Motor neuron (in vitro differentiated cells): ENCODE results near the gene TMCC2. TPM values are rescaled to one million over a fixed set of nuclear protein-coding genes. Genes with fewer than 3 reads are reported as not detected.

Experiments
- ATAC-seq, 8 experiments: fragments of 200-7000 bp; cut with Tn5 transposase; replicated peaks in 6 of 8; 2 replicates each; pipeline ENCODE4 v1.8.0; 2021; ENCODE audit warnings: mild to moderate bottlenecking in 8 of 8, moderate library complexity in 8 of 8
- H3K27ac ChIP-seq, 2 donors: fragments of 250-450 bp; sonication (Bioruptor Pico); 2 replicates each; pipeline ENCODE4 v1.9.0; 2021; ENCODE audit warnings: antibody characterized with exemption in 2 of 2, mild to moderate bottlenecking in 2 of 2, moderate library complexity in 1 of 2
- H3K4me1 ChIP-seq, 2 donors: fragments of 250-450 bp; sonication (Bioruptor Pico); replicated peaks in 1 of 2; 2 replicates each; pipeline ENCODE4 v1.6.1; 2021; ENCODE audit warnings: antibody characterized with exemption in 2 of 2, mild to moderate bottlenecking in 2 of 2, moderate library complexity in 1 of 2
- H3K4me3 ChIP-seq, 5 donors: fragments of 250-450 bp; sonication (Bioruptor Pico); 2 replicates each; pipeline ENCODE4 v1.9.0; 2021; ENCODE audit warnings: antibody characterized with exemption in 5 of 5, mild to moderate bottlenecking in 5 of 5, moderate library complexity in 4 of 5
- WGBS, 10 experiments: fragments of 450-650 bp; shearing (Covaris generic); methylation state at CpG; one replicate each; pipeline ENCODE4 v1.0.0; 2022; 5-methylcytosine and 5-hydroxymethylcytosine counted together
- in situ Hi-C, 9 experiments: fragments of 400-800 bp; cut with MboI; loops; one replicate each; pipeline ENCODE4 v1.15.0; 2021; ENCODE audit warnings: low sequenced_read_pairs in 9 of 9, low pct_unique_long_range_greater_than_20kb in 2 of 9; ENCODE audit not compliant: unreplicated experiment in 9 of 9
- total RNA-seq, 8 experiments: library from RNA; unstranded; fragments of 300-600 nt; gene quantifications; 2 replicates each; pipeline versions ENCODE4 v1.2.3 to v1.2.4, GENCODE V29; 2022

Gene TMCC2
- total RNA-seq, 8 experiments from 2014 or later = 2.8 to 27.0 (median 15.3) TPM

DNA sequence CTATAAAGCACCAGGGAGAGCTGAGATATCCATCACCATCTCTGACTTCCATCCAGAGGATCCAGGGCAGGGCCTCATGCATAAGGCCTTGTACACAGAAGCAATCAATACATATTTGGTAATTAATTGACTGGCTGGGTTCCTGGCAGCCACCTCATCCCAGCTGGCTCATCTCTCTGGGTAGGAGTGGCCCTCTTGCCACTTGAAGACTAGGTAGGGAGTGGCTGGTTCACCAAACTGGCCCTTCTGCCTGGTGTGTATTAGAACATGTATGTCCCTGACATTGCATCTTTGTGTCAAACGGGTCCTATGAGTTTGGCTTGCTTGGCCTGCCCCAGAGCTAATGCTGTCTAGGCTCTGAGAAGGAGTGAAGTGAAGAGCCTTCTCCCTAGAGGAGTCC is 82.0 kb downstream of the TMCC2 start:
- Histone ChIP-seq H3K4me1 (peaks cover 28 to 36% of the 10 kb centered on the region in 2 donors), H3K4me3 (no peak overlapping the region), H3K27ac (no peak overlapping the region)
- ATAC-seq = peak in 1 of 8 experiments; percentile 41
- 0 to 80% (median 78%) methylated on average over 1 of the region's 1 CpG; no CpG with 5 or more reads in 5 of the 10 experiments for WGBS, 10 experiments
- in situ Hi-C loops = no loop called here

DNA sequence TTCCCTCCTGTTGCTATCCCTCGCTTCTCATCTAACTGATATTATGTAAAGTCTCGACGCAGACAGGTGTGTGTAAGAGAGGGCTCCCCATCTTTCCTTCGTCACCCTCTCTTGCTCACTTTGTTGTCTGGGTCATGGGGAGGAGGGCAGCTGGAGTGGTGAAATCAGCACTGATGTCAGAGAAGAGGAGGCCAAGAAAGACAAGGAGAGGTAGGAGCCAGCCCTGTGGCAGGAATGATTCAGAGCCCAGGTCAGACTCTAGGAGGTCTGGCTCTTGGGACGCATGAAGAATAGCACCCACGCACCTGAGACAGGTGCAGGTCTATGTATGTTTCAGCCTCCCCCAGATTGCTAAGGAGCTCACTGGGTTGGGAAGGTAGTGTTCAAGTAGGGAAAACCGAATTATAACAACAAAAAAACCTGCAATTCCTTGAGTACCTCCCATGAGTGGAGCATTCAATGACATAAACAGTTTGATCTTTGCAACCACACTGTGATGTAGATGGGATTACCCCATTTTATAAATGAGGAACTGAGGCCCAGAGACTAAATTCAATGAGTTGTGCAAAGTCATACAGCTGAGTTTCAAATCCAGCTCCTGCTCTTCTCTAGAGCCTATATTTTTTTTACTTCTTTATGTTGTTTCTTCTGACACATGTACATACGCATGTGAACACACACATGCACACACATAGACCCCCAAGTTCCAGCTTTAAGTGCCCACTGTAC is 83.4 kb downstream of the TMCC2 start:
- no peak for ATAC-seq
- Histone ChIP-seq H3K4me1 (peaks cover 42 to 50% of the 10 kb centered on the region in 2 donors), H3K27ac (no peak overlapping the region), H3K4me3 (no peak overlapping the region)
- in situ Hi-C loops = no loop called here
- WGBS, 10 experiments = 73 to 95% (median 93%) methylated on average over 1 to 8 of the region's 8 CpGs; no CpG with 5 or more reads in 2 of the 10 experiments

DNA sequence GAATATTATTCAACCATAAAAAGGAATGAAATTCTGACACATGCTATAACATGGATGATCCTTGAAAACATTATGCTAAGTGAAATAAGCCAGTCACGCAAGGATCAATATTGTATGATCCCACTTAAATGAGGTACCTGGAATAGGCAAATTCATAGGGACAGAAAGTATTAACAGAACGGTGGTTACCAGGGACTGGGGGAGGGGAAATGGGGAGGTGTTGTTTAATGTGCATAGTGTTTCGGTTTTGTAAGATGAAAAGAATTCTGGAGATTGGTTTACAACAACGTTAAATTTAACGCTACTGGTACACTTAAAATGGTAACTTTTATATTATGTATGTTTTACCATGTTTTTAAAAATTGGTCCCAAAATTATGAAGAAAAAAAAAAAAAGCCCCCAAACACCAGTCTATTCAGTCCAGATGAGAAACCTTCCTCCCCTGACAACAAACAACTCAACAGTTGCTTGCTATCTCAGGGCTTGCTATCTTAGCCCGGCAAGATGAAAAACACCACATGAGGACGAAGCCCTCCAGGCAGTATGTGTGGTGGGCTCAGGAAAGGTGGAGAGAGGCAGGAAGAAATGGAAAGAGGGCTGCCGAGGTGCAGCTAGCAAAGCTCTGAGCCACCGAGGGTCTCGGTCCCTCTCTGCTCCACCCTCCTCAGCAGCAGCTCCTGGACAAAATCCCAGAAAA is 85.3 kb downstream of the TMCC2 start:
- peaks cover 60 to 69% of the 10 kb centered on the region in 2 donors for H3K4me1 ChIP-seq
- WGBS, 10 experiments = 15 to 86% (median 42%) methylated on average over 1 to 10 of the region's 10 CpGs
- peak overlapping the region; percentile 86 to 93 for H3K27ac ChIP-seq
- in situ Hi-C loops = no loop called here
- ATAC-seq = peak in 1 of 8 experiments; percentile 0
- peak overlapping the region in 4 of 5 donors; percentile 1 to 21 (median 21) for H3K4me3 ChIP-seq

DNA sequence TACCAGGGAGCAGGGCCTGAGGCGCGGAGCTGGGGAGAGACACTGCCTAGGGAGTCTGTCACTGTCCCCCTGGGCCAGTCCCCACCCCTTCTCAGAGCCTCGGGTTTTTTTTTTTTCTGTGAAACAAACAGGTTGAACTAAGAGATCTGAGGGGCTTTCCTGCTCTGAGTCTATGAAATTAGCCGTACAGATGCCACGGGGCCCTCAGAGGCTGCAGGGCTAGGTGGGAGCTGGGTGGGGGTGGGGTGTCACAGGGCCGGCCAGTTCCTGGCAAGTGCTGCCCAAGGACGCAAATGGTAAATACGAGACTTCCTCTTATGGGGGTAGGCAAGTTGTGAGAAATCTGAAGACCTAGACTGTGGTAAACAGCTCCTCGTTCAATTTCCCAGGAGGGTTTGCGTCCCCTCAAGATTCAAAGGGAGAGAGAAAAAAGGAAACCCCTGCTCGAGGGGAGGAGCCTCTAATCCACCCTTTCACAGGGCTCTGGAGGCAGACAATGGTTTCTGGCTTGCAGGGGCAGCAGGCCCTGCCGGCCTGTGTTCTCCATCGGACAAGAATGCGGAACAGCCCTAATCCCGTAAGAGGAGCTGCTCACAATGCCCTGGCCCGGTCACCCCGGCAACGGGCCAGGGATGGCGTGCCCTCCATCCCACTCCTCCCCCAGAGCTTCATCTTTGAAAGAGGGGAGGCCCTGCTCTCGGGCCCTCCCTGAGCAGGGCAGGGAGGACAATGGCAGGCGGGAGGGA is 86.0 kb downstream of the TMCC2 start:
- in situ Hi-C loops = no loop called here
- H3K4me1 ChIP-seq = peaks cover 68 to 76% of the 10 kb centered on the region in 2 donors
- ATAC-seq = peak in 7 of 8 experiments; percentile 36 to 89 (median 87)
- 0 to 59% (median 7%) methylated on average over 2 to 16 of the region's 21 CpGs; no CpG with 5 or more reads in 1 of the 10 experiments for WGBS, 10 experiments
- peak overlapping the region in 4 of 5 donors; percentile 1 to 21 (median 21) for H3K4me3 ChIP-seq
- H3K27ac ChIP-seq = peak overlapping the region; percentile 86 to 93

DNA sequence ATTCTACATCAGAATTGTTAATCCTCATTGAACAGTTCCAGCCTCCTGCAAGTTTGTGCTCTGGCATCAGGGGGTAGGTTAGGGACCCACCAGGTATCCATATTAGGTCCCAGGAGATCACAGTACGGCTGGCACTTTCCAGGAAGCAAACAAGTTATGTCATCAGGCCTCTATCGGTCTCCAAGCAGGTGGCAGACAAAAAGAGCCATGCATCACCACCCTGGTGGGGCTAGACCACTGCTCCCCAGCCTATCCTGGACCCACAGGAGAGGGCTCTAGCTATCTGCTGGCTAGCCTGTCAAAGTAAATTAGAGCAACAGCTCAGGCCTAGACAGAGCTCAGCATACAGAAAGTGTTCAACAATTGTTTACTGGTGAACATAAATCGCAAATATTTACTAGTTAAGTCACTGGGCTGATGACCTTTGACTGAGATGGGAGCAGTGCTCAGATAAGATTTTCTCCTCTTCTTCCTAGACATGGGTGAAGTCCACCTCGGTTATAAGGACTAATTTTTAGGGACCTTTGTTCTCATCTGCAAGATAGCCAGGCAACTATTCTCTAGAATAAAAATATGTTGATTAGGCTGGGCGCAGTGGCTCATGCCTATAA is 87.4 kb downstream of the TMCC2 start:
- in situ Hi-C loops = no loop called here
- H3K27ac ChIP-seq = peak overlapping the region; percentile 86 to 93
- WGBS, 10 experiments = 70 to 93% (median 79%) methylated on average over 2 to 5 of the region's 5 CpGs; no CpG with 5 or more reads in 3 of the 10 experiments
- no peak overlapping the region for H3K4me3 ChIP-seq
- ATAC-seq = peak in 1 of 8 experiments; percentile 1
- H3K4me1 ChIP-seq = peaks cover 79 to 84% of the 10 kb centered on the region in 2 donors

DNA sequence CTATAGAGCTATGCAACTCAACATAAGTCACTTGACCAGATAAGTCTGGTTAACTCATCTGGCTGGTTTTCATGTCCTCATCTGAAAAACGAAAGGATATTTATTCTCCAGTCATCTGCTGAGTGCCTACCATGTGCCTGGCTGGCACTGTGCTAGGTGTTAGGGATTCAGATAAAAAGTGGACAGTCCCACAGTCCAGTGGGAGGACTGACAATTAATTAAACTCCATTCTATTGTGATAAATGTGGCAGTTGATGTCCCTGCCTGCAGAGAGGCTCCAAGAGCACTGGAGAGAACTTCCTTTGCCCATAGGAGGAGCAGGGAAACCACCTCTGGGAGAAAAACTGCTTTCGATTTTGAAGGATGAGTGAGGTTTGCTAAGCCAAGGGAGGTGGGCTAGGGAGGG is 88.4 kb downstream of the TMCC2 start:
- Histone ChIP-seq H3K4me3 (no peak overlapping the region), H3K27ac (peak overlapping the region in 1 of 2 donors; percentile 5), H3K4me1 (peaks cover 81 to 84% of the 10 kb centered on the region in 2 donors)
- ATAC-seq = no peak
- in situ Hi-C loops = no loop called here
- 20 to 72% (median 50%) methylated on average over 1 to 2 of the region's 2 CpGs; no CpG with 5 or more reads in 3 of the 10 experiments for WGBS, 10 experiments

DNA sequence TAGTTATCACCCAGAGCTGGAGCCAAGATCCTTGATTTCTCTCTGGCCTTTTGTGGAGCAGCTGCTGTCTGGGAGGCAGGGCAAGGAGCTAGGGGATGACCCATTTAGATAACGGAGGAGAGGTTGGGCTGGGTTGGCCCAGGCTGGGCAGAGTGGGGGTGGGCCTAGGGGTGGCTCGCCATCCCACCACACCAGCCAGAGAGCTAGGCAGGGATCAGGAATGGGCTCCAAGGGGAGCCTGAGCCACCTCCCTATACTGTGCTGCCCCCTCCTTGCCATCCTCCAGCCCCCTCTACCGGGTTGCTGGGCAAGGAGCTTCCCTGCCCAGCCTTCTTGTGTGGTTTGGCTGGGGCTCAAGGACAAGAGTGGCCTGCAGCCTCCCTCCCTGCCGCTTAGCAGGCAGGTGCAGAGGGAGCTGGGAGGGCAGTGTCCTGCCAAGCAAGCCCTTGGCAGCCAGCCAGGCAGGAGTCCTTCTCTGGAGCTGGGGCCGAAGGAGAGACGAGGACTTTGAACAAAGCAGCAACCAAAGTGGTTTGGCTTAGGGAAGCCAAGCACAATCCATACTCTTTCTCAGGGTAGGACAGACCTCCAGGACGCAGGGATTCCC is 89.7 kb downstream of the TMCC2 start:
- ATAC-seq = peak in 3 of 8 experiments; percentile 1 to 21 (median 4)
- peak overlapping the region in 1 of 2 donors; percentile 31 for H3K27ac ChIP-seq
- H3K4me3 ChIP-seq = peak overlapping the region in 1 of 5 donors; percentile 2
- H3K4me1 ChIP-seq = peaks cover 75 to 80% of the 10 kb centered on the region in 2 donors
- in situ Hi-C loops = no loop called here
- 58 to 80% (median 70%) methylated on average over 2 to 4 of the region's 7 CpGs; no CpG with 5 or more reads in 6 of the 10 experiments for WGBS, 10 experiments

DNA sequence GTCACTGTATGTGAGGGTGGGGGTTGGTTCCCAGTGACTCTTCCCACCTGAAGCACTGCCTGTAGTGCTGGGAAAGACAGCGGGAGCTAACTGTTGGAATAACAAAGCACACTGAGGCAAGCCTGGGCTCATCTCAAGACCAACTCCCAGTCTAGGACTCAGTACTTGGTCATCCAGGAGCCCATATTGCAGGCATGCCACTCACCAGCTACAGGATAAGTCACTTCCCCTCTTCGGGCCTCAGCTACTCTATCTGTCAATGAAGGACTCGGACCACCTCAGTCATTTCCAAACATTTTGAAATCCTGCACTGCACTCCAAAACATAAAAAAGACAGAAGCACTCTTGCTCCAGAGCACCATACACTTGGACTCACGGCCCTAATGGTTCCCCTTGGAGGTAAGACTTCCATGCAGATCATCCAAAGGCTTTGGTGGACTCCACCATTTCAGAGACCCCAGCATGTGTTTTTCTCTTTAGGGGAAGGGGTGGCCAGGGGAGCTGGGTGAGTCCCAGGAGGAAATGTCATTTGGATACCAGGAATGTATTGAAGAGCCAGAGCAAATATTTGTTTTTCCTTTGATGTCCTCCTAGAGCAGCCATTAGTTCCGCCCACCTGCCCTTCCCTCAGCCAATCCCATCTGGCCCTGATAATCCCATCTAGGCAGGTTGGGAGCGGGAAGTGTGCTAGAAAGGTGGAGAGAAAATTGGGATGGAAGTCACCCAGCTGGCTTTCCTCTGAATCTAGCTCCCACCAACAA is 90.7 kb downstream of the TMCC2 start:
- in situ Hi-C loops = no loop called here
- 67 to 100% (median 92%) methylated on average over 1 to 5 of the region's 6 CpGs; no CpG with 5 or more reads in 3 of the 10 experiments for WGBS, 10 experiments
- H3K27ac ChIP-seq = peak overlapping the region in 1 of 2 donors; percentile 31
- peaks cover 65 to 70% of the 10 kb centered on the region in 2 donors for H3K4me1 ChIP-seq
- no peak for ATAC-seq
- peak overlapping the region in 1 of 5 donors; percentile 68 for H3K4me3 ChIP-seq

DNA sequence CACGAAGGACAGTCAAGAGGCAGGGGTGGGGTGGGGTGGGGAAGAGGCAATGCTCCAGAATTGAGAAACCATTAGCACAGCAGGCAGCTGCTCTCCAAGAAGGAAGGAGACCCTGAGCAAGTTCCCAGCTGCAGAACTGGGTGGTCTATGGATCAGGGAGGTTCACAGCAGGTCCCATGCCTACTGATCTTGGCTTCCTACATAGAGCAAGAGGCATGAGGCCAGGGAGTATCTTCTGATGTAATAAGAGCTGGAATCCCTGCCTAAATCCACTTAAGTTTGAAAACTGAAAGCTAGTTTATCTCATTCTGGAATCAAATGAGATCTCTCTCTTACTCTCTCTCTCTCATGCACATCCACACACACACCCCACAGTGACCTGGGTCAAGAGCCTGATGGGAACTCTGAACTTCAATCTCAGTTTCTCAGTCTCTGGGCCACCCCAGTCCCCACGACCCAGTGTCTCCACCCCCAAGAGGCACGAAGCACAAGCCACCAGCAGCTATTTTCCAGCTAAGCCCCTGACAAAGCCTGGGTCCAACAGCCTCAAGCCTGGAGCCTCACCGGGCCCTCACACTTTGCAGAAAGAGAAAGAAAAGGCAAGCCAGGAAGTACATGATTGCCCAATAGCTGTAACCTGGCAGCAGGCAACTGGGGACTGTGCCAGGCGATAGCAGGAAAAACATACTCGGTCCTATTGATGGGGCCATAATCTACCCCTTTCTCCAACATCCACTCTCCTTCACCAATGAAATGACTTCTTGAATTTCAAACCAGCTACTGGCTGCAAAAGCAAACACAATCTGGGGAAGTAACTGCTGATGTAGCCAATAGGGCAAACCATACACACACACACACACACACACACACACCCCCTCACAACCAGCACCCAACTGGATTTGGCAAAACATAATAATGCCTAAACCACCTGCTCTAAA is 91.6 kb downstream of the TMCC2 start:
- ATAC-seq = peak in 1 of 8 experiments; percentile 4
- 0 to 67% (median 50%) methylated on average over 1 to 6 of the region's 6 CpGs; no CpG with 5 or more reads in 3 of the 10 experiments for WGBS, 10 experiments
- in situ Hi-C loops = loop anchor here in 4 of 9 experiments (5.0 to 10.0 kb wide), 2 partner anchors 37 to 45 kb away; no protein-coding TSS in a partner anchor
- no peak overlapping the region for H3K27ac ChIP-seq
- peaks cover 60% of the 10 kb centered on the region in 2 donors for H3K4me1 ChIP-seq
- H3K4me3 ChIP-seq = peak overlapping the region in 4 of 5 donors; percentile 68 to 89 (median 71)

DNA sequence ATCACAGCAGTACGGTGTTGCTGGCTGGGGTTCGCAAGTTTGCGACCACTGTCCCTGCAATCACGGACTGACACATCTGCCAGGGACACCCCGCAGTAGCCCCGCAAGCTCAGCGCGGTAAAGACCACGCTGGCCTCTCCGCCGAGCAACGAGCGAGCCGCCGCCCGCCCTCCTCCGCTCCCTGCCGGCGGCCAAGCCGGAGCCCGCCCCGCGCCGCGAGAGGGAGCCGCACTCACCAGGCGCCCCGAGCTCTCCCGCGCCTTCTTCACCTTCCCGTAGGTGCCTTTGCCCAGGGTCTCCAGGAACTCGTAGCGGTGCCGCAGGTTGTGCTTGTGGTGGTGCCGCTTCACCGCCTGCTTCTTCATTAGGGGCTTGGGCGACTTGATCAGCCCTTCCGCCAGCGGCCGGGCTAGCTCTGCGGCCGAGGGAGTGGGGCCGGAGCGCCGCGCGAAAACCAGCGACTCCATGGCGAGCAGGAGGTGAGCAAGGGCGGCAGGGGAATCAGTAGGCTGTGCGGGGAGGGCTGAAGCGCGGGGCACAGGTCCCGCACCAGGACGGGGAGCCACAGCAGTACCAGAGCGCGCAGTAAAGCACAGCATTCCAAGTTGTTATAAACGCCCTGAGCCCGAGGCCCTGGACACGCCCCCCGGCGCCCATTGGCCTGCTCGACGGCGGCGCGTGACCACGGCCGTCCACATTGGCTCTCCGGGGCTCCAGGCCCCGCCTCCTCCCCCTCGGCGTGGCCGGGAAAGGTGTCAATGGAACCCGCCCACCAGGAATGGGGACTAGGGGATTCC is 93.6 kb downstream of the TMCC2 start, which contains the start of gene NUAK2:
Gene NUAK2 (minus strand): TSS at position 584 of the 797 bp plus-strand sequence. CDS start 117 bp downstream, at position 467.
- peak; percentile 85 to 96 (median 94) for ATAC-seq
- H3K27ac ChIP-seq = peak within 1 kb of the TSS; percentile 57 to 70

More for the DNA sequence above, 93.6 kb downstream of the TMCC2 start, which contains the start of gene NUAK2:
- 0 to 2% (median 0%) methylated on average over 1 to 27 of the region's 75 CpGs; no CpG with 5 or more reads in 2 of the 10 experiments for WGBS, 10 experiments
- Histone ChIP-seq H3K4me3 (peak within 1 kb of the TSS; percentile 67 to 89 (median 70)), H3K4me1 (peaks cover 45% of the 10 kb centered on the region in 2 donors)
- in situ Hi-C loops = loop anchor here in 4 of 9 experiments (5.0 to 10.0 kb wide), 2 partner anchors 39 to 47 kb away; no protein-coding TSS in a partner anchor
